Measurements from ENCODE around the gene MYOC.

GRCh38 chr1:171643156-171643555 lies 9.3 kb downstream of the MYOC start:
- TF ChIP-seq REST (IDR thresholded peaks at IDR 0.05; ENCODE audit: insufficient read depth in 1 of 2, low read depth in 2 of 2, low read length in 2 of 2): no peak
- TF ChIP-seq POLR2AphosphoS5 (IDR thresholded peaks at IDR 0.05; ENCODE audit: low read depth, low read length): no peak
- no peak for TF ChIP-seq TAF1 (IDR thresholded peaks at IDR 0.05; ENCODE audit: borderline replicate concordance, insufficient read depth, low read length)
- no peak for TF ChIP-seq SIN3A (IDR thresholded peaks at IDR 0.05; ENCODE audit: borderline replicate concordance, insufficient read depth, low read length)

Measured in PFSK-1 (cell line).